ENCODE measurements around the gene TCF3.

TCF3 gene

GRCh38 chr19:1630012-1630411 is 22.4 kb downstream of the TCF3 start:
- DNase-seq (ENCODE audit: low read depth) = no peak

DNA sequence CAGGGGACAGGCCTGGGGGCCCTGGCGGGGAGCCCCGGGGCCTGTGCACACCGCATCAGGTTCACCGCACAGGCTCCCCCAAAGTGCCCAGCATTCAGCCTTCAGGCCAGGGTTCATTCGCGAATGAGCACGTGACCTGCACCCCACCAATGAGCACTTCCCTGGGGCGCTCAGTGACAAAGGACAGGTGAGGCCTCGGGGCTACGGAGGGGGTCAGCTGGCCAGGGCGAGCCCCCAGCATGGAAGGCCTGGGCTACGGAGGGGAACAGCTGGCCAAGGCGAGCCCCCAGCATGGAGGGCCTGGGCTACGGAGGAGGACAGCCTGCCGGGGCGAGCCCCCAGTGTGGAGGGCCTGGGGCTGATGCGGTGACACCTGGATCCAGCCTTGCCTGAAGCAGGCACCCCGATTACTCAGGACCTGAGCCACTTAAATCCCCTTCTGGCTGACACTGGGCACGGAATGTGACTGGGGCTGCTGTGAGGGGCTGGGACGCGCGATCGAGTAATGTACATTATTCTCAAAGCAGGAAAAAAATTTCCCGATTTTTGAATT is 23.1 kb downstream of the TCF3 start:
- no peak for DNase-seq (ENCODE audit: low read depth)

- no peak for DNase-seq (ENCODE audit: low read depth)
These were observed 25.2 kb downstream of the TCF3 start for GRCh38 chr19:1627194-1627593.

DNA sequence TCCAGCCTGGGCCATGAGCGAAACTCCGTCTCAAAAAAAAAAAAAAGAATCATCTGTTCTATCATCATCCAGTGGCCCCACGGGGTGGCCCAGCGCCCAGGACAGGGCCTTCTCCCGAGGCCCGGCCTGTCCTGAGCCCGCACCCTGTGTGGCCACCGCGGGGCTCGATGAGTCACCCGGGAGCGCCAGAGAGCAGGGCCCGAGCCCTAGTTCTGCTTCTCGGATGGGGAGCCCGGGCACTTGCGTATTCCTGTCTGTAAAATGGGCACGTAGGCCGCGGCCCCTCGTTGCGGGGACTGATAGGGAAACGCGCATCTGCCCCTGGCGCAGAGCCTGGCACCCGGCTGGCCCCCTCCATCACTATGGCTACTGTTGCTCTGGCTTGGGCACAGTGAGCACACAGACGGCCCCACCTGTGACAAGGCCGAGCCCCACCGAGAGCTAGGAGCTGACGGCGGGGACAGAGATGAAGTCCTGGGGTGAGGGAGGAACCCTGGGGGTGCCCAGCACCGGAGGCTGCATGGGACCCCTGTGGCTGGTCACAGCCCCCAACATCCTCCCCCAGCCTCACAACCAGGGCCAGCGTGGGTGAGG is 25.9 kb downstream of the TCF3 start:
- DNase-seq (ENCODE audit: low read depth) = no peak

- no peak for DNase-seq (ENCODE audit: low read depth)
These were observed 28.0 kb downstream of the TCF3 start for GRCh38 chr19:1624458-1624857.

GRCh38 chr19:1622541-1622940 is 29.9 kb downstream of the TCF3 start:
- no peak for DNase-seq (ENCODE audit: low read depth)

GRCh38 chr19:1622007-1622406 is 30.4 kb downstream of the TCF3 start:
- DNase-seq (ENCODE audit: low read depth) = no peak

- DNase-seq (ENCODE audit: low read depth) = no peak
These were observed 30.8 kb downstream of the TCF3 start for GRCh38 chr19:1621574-1621973.

DNA sequence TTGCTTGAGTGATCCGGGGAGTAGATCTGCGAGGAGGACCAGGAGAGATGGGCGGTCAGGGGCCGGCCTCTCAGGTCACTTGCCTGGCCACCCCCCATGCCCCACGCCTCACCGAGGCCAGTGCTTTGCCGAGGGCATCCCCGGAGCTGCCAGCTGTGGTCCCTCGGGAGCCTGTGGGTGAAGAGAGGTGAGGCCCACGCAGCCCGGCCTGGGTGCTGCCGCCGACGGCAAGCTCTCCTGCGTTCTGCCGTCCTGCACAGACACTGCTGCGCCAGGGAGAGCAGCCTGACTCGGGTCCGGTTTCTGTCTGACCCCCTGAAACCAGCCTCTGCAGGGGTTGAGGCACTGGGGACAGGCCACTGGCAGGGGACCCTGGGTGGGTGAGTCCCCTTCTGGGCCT is 31.4 kb downstream of the TCF3 start:
- no peak for DNase-seq (ENCODE audit: low read depth)

DNA sequence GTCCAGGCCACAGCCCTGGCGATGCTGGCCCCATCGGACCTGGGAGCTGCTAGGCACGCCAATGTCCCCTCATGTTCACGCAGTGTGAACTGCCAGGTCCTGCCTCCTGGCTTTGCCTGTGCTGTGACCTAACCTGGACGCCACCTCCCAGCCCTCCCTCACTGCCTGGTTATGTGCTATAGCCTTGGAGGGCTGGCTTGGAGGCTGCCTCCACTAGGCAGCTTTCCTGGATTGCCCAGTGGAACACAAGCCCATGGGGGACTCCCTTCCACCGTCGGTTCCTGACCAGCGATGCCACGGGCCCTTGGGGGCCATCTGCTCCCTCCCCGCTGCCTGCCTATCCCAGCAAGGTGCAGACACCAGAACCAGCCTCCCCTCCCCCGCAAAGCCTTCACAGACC is 31.9 kb downstream of the TCF3 start:
- DNase-seq (ENCODE audit: low read depth) = no peak

- no peak for DNase-seq (ENCODE audit: low read depth)
These were observed 32.7 kb downstream of the TCF3 start for GRCh38 chr19:1619703-1620102.

DNA sequence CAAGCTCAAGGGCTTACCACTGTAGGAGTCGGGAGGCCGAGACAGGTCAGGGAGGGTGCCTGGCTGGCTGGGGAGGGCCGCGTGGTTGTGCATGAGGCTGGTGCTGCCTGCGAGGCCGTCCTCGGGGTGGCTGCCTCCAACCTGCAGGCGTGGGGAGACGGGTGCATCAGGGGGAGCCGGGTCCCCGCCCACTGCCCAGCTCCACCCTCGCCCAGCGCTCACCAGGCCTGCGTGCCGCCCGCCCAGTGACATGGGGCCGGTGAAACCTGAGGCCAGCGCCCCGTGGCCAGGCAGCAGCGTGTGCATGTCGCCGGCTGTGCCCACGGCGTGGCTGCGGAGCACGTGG is 33.3 kb downstream of the TCF3 start:
- no peak for DNase-seq (ENCODE audit: low read depth)

- DNase-seq (ENCODE audit: low read depth) = no peak
These were observed 34.0 kb downstream of the TCF3 start for GRCh38 chr19:1618157-1619093.

- no peak for DNase-seq (ENCODE audit: low read depth)
These were observed 35.5 kb downstream of the TCF3 start for GRCh38 chr19:1616875-1617274.

DNA sequence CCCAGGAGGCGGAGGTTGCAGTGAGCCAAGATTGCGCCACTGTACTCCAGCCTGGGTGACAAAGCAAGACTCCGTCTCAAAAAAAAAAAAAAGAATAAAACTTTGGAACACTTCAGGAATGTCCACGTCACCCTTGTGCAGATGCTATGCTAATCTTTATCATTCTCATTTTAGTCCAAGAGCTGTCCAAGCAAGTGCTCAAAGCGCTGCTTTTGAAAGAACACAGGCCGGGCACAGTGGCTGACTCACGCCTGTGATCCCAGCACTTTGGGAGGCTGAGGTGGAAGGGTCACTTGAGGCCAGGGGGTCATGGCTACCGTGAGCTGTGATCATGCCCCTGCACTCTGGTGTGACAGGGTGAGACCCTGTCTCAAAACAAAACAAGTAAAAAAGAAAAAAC is 36.0 kb downstream of the TCF3 start:
- no peak for DNase-seq (ENCODE audit: low read depth)

DNA sequence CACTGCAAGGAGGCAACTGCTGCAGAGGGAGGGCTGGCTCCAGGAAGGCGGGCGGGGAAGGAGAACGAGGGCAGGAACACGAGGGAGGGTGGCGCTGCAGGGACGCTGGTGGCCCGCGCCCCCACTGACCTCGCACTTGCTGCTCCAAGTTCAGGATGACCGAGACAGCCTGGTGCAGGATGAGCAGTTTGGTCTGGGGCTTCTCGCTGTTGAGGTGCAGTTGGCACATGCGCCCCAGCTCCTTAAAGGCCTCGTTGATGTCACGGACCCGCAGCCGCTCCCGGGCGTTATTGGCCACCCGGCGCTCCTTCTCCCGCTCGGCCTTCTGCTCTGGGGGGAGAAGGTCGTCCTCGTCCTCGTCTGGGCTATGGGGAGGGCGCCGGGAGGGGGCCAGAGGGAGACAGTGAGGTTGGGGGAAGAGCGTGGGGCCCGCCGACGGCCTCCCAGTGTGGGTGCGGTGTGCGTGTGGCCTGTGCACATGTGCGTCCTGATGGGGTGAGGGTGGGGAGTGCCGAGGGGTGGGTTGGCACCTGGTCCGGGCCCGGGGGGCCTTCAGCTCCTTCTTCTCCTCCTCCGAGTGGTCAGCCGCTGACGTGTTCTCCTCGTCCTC is 37.2 kb downstream of the TCF3 start:
- DNase-seq (ENCODE audit: low read depth) = no peak

- no peak for DNase-seq (ENCODE audit: low read depth)
These were observed 38.4 kb downstream of the TCF3 start for GRCh38 chr19:1613808-1614570.

DNA sequence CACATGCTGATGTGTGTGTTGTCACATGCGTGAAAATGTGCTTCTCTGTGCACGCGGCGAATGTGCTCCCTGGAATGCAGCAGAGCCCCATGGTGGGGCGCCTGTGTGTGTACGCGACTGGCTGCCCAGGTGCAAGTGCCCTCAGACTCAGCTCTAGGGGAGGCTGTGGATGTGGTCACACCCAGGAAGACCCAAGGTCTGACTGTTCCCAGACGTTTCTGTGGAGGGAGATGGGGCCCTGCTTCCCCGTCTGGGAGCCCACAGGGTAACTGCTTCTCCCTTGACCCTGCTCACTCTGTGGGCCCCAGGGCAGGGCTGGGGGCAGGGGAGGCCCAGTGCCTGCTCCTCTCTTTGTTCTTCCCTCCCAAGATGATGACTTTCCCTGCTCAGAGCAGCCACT is 39.3 kb downstream of the TCF3 start:
- no peak for DNase-seq (ENCODE audit: low read depth)

GRCh38 chr19:1612114-1613086 is 40.0 kb downstream of the TCF3 start:
- DNase-seq (ENCODE audit: low read depth) = no peak

GRCh38 chr19:1611353-1611752 is 41.1 kb downstream of the TCF3 start:
- DNase-seq (ENCODE audit: low read depth) = no peak

GRCh38 chr19:1610579-1610978 is 41.8 kb downstream of the TCF3 start:
- no peak for DNase-seq (ENCODE audit: low read depth)
